HepG2 (cell line): Measurements from ENCODE around the gene RBM23. TPM values are rescaled to one million over a fixed set of nuclear protein-coding genes. Genes with fewer than 3 reads are reported as not detected.

Experiments
- ARNTL ChIP-seq: sonication (generic); formaldehyde crosslinking; IDR thresholded peaks from 2 replicates; pipeline ENCODE4 v1.4.0; 2020; ENCODE audit warnings: mild to moderate bottlenecking, missing genetic modification reagents
- CREB1 ChIP-seq, 2 experiments: fragments of 450-650 bp in 1 of 2; IDR thresholded peaks; 2 replicates each; pipeline ENCODE4 v1.6.1; 2016 to 2017; ENCODE audit warnings: control low read depth in 1 of 2, mild to moderate bottlenecking in 1 of 2, missing compliant biosample characterization in 1 of 2, missing genetic modification characterization in 1 of 2
- DRAP1 ChIP-seq: IDR thresholded peaks from 2 replicates; pipeline ENCODE4 v1.6.1; 2016; ENCODE audit warnings: missing genetic modification reagents, missing compliant biosample characterization
- FUBP1 ChIP-seq: sonication (generic); formaldehyde crosslinking; IDR thresholded peaks from 2 replicates; pipeline ENCODE4 v1.5.1; 2020; ENCODE audit warnings: missing genetic modification reagents, mild to moderate bottlenecking, borderline replicate concordance
- HOXA3 ChIP-seq: sonication (generic); formaldehyde crosslinking; IDR thresholded peaks from 2 replicates; pipeline ENCODE4 v1.5.0; 2020; ENCODE audit warnings: missing genetic modification reagents
- JUN ChIP-seq: sonication (generic); formaldehyde crosslinking; IDR thresholded peaks from 2 replicates; pipeline ENCODE4 v1.4.0; 2020; ENCODE audit warnings: mild to moderate bottlenecking, missing genetic modification reagents
- KMT2B ChIP-seq: IDR thresholded peaks from 2 replicates; pipeline ENCODE4 v1.6.1; 2016; ENCODE audit warnings: missing genetic modification reagents, missing compliant biosample characterization
- MLXIP ChIP-seq: sonication (generic); formaldehyde crosslinking; IDR thresholded peaks from 2 replicates; pipeline ENCODE4 v1.9.0; 2021; ENCODE audit warnings: missing genetic modification reagents, borderline replicate concordance
- MTA3 ChIP-seq: sonication (generic); formaldehyde crosslinking; IDR thresholded peaks from 2 replicates; pipeline ENCODE4 v1.4.0; 2020; ENCODE audit warnings: missing genetic modification reagents
- MTERF4 ChIP-seq: sonication (generic); formaldehyde crosslinking; IDR thresholded peaks from 2 replicates; pipeline ENCODE4 v1.8.0; 2023; ENCODE audit warnings: mild to moderate bottlenecking, missing genetic modification reagents
- POLR2AphosphoS5 ChIP-seq: IDR thresholded peaks from 2 replicates; pipeline ENCODE4 v1.6.1; 2012; ENCODE audit warnings: low read depth, low read length
- RFX5 ChIP-seq: IDR thresholded peaks from 2 replicates; pipeline ENCODE4 v1.6.1; 2011; ENCODE audit warnings: low read depth, low read length, improper control_type of control experiment
- RFXAP ChIP-seq: sonication (generic); formaldehyde crosslinking; IDR thresholded peaks from 2 replicates; pipeline ENCODE4 v1.4.0; 2020; ENCODE audit warnings: missing genetic modification reagents, borderline replicate concordance
- SAP130 ChIP-seq: IDR thresholded peaks from 2 replicates; pipeline ENCODE4 v1.6.1; 2016; ENCODE audit warnings: low read depth
- SMAD3 ChIP-seq: sonication (generic); formaldehyde crosslinking; IDR thresholded peaks from 2 replicates; pipeline ENCODE4 v1.4.0; 2020; ENCODE audit warnings: missing genetic modification reagents
- SP140L ChIP-seq: sonication (generic); formaldehyde crosslinking; IDR thresholded peaks from 2 replicates; pipeline ENCODE4 v1.4.0; 2020; ENCODE audit warnings: missing genetic modification reagents, borderline replicate concordance
- STAT5B ChIP-seq: sonication (generic); formaldehyde crosslinking; IDR thresholded peaks from 2 replicates; pipeline ENCODE4 v1.4.0; 2020; ENCODE audit warnings: missing genetic modification reagents
- TCF7 ChIP-seq: sonication (generic); IDR thresholded peaks from 2 replicates; pipeline ENCODE4 v1.6.1; 2016; ENCODE audit warnings: antibody characterized with exemption, low read depth
- ZNF264 ChIP-seq: sonication (generic); formaldehyde crosslinking; IDR thresholded peaks from 2 replicates; pipeline ENCODE4 v1.4.0; 2020; ENCODE audit warnings: missing genetic modification reagents
- ZNF329 ChIP-seq: sonication (generic); formaldehyde crosslinking; IDR thresholded peaks from 2 replicates; pipeline ENCODE4 v1.9.0; 2021; ENCODE audit warnings: low read depth, mild to moderate bottlenecking, missing genetic modification reagents
- ZNF629 ChIP-seq: sonication (generic); formaldehyde crosslinking; conservative IDR thresholded peaks from 2 replicates; pipeline ENCODE4 v1.5.0; 2020; ENCODE audit warnings: missing genetic modification reagents
- polyA plus RNA-seq, 8 experiments: library from polyadenylated mRNA; depleted of rRNA in 3 of 8; stranded (reverse) in 7 of 8; unstranded in 1 of 8; fragments of >200 nt; fragmentation: Illumina TruSeq in 4 of 8; extraction: Trizol in 4 of 8; gene quantifications; 2 replicates each; pipeline versions ENCODE4 v1.2.1 to v1.2.3, GENCODE V29; 2011 to 2016; ENCODE audit warnings: low read depth in 4 of 8, missing spikeins in 1 of 8, mixed read lengths in 1 of 8; ENCODE audit not compliant: insufficient read depth in 1 of 8
- total RNA-seq, 5 experiments: library from RNA; depleted of rRNA; stranded (reverse); fragments of >200 nt; fragmentation: Illumina TruSeq; extraction: Trizol; gene quantifications; 2 replicates each; pipeline ENCODE4 v1.2.3, GENCODE V29; 2016; ENCODE audit warnings: low read depth in 1 of 5
- TF ChIP-seq, protein P1 (sequence below): conservative IDR thresholded peaks from 2 replicates; pipeline ENCODE4 v1.6.1; 2018; ENCODE audit warnings: missing genetic modification reagents
- TF ChIP-seq, protein P2 (sequence below): IDR thresholded peaks from 2 replicates; pipeline ENCODE4 v1.6.1; 2016; ENCODE audit warnings: control low read depth

RBM23 gene
- total and polyA plus RNA-seq, 2 of the 13 experiments (the other 11 are each of a cell fraction or from before 2014, with no cell fraction given): 1.5 to 2.1 TPM

DNA sequence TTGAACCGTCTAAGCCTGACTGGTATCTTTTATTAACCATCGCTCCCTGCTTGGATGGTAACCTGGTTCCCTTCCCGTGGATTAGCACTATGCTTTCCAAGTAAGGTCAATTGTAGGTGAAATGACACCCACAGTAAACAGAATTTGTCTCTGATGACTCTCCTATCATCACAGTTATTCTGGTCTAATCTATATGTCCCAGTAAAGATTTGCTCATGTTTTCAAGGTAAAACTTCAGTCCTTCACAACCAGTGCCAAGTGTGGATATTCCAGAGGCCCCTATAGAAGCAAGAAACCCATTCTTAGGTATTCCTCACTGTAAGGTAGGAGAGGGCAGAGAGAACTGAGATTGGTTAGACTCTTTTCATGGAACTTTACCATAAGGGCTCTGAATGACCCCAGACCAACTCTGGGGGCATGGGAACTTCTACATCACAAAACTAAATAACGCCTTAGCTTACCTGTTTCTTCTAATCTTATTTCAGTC, 47.9 kb upstream of the RBM23 start (continued):
- TF ChIP-seq DRAP1 (no peak), STAT5B (CRISPR knock-in tag) (0 out of 2 replicates have a peak, but pooled peaks have one; percentile 39), MLXIP (CRISPR knock-in tag) (no peak), HOXA3 (CRISPR knock-in tag) (0 out of 2 replicates have a peak, but pooled peaks have one; percentile 34), TCF7 (no peak), POLR2AphosphoS5 (peak; percentile 72; the same call in 1 of the 2 replicates), MTA3 (CRISPR knock-in tag) (no peak), MTERF4 (CRISPR knock-in tag) (no peak), SAP130 (CRISPR knock-in tag) (no peak), ZNF629 (no peak), CREB1 (IDR thresholded peaks at IDR 0.05) (no peak), CREB1 (CRISPR knock-in tag; IDR thresholded peaks at IDR 0.05) (no peak), SP140L (no peak), RFXAP (CRISPR knock-in tag) (no peak), ZNF264 (CRISPR knock-in tag) (no peak), JUN (CRISPR knock-in tag) (0 out of 2 replicates have a peak, but pooled peaks have one; percentile 13), FUBP1 (CRISPR knock-in tag) (0 out of 2 replicates have a peak, but pooled peaks have one; percentile 20), ARNTL (CRISPR knock-in tag) (no peak), SMAD3 (no peak), ZNF329 (CRISPR knock-in tag) (no peak), RFX5 (no peak), KMT2B (no peak)
- TF ChIP-seq, protein P1, sequence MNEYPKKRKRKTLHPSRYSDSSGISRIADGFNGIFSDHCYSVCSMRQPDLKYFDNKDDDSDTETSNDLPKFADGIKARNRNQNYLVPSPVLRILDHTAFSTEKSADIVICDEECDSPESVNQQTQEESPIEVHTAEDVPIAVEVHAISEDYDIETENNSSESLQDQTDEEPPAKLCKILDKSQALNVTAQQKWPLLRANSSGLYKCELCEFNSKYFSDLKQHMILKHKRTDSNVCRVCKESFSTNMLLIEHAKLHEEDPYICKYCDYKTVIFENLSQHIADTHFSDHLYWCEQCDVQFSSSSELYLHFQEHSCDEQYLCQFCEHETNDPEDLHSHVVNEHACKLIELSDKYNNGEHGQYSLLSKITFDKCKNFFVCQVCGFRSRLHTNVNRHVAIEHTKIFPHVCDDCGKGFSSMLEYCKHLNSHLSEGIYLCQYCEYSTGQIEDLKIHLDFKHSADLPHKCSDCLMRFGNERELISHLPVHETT (CRISPR knock-in tag): no peak; the same call in 1 of the 2 replicates
- TF ChIP-seq, protein P2, sequence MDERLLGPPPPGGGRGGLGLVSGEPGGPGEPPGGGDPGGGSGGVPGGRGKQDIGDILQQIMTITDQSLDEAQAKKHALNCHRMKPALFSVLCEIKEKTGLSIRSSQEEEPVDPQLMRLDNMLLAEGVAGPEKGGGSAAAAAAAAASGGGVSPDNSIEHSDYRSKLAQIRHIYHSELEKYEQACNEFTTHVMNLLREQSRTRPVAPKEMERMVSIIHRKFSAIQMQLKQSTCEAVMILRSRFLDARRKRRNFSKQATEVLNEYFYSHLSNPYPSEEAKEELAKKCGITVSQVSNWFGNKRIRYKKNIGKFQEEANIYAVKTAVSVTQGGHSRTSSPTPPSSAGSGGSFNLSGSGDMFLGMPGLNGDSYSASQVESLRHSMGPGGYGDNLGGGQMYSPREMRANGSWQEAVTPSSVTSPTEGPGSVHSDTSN: no peak
